ENCODE data around the gene CDC25C.
"Not testable (repeated sequence)": the region's sequence is repeated elsewhere in the genome, so short reads cannot be mapped to it uniquely, and the experiment has no call there.

Gene CDC25C

DNA sequence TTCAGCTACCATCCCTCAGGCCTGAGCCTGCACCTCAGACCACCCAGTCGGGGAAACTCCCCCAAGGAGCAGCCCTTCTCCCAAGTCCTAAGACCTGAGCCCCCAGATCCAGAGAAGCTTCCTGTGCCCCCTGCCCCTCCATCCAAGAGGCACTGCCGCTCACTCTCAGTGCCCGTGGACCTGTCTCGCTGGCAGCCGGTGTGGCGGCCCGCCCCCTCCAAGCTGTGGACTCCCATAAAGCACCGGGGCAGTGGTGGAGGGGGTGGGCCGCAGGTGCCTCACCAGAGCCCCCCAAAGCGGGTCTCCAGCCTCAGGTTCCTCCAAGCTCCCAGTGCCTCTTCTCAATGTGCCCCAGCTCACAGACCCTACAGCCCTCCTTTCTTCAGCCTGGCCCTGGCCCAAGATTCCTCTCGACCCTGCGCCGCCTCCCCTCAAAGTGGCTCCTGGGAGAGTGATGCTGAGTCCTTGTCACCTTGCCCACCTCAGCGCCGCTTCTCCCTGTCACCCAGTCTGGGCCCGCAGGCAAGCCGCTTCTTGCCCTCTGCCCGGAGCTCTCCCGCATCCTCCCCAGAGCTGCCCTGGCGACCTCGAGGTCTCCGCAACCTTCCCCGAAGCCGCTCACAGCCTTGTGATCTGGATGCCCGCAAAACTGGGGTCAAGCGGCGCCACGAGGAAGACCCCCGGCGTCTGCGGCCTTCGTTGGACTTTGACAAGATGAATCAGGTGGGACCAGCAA, 13.5 kb upstream of the CDC25C start:
- Histone ChIP-seq H3K36me3 (ENCODE audit: insufficient read depth, low read length) (peaks cover 59% of the 10 kb centered on the region), H3K27me3 (ENCODE audit: control insufficient read depth in 1 of 2, insufficient read depth in 2 of 2, low read length in 2 of 2) (no peaks in the 10 kb centered on the region), H3K9me3 (ENCODE audit: low read length) (no peaks in the 10 kb centered on the region)

DNA sequence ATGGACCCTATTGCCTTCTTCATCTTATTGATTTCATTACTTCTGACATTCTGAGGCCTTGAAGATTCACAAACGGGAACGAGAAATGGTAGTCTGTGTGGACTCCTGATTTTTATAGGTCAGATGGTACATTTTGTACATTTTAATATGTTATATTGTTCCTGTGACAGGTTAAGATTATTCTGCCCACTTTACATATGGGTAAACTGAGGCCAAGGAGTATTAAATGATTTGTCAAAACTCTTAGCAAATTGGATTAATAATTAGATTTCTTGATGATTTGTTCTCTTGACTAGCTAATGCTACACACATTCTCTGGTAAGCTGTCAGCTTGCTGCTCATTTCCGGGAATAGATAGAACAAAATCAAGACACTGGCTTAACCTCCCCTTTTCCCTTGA, 8.4 kb upstream of the CDC25C start:
- H3K9ac ChIP-seq (ENCODE audit: low read length): peak overlapping the region; percentile 97
- H3K9me3 ChIP-seq (ENCODE audit: low read length): no peaks in the 10 kb centered on the region
- no peak overlapping the region for H3K27ac ChIP-seq (ENCODE audit: low read depth, low read length)
- peaks cover 22% of the 10 kb centered on the region for H3K36me3 ChIP-seq (ENCODE audit: insufficient read depth, low read length)
- H3K27me3 ChIP-seq (ENCODE audit: control insufficient read depth in 1 of 2, insufficient read depth in 2 of 2, low read length in 2 of 2): no peaks in the 10 kb centered on the region
- peak overlapping the region in 1 of 2 donors; percentile 89 for H3K4me3 ChIP-seq (ENCODE audit: low read depth in 1 of 2, low read length in 2 of 2)
- peaks cover 21% of the 10 kb centered on the region for H3K4me1 ChIP-seq (ENCODE audit: insufficient read depth, low read length)

More for the DNA sequence above, 13.5 kb upstream of the CDC25C start:
- H3K9ac ChIP-seq (ENCODE audit: low read length): no peak overlapping the region
- H3K4me1 ChIP-seq (ENCODE audit: insufficient read depth, low read length): peaks cover 10% of the 10 kb centered on the region
- no peak overlapping the region for H3K4me3 ChIP-seq (ENCODE audit: low read depth in 1 of 2, low read length in 2 of 2)
- no peak overlapping the region for H3K27ac ChIP-seq (ENCODE audit: low read depth, low read length)

DNA sequence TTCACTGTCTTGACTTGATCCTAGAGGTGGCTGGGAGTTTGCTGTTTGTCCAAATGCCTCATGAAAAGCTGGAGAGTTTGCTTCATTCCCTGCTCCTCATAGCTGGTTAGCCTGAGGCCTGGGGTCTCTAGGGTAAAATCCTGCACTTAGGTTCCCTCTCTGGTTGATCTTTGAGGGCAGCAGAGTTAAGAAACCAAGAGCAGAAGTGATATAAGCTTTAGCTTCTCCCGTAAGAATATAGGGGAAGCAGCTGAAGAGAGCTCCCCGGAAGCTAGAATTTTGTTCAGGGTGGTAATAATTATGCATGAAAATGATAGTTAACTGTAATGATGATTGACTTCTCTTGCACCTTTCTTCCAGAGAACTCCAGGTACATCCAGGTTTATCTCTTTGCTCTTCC, 7.9 kb upstream of the CDC25C start:
- H3K4me1 ChIP-seq (ENCODE audit: insufficient read depth, low read length): peaks cover 21% of the 10 kb centered on the region
- H3K27me3 ChIP-seq (ENCODE audit: control insufficient read depth in 1 of 2, insufficient read depth in 2 of 2, low read length in 2 of 2): no peaks in the 10 kb centered on the region
- peak overlapping the region; percentile 97 for H3K9ac ChIP-seq (ENCODE audit: low read length)
- no peaks in the 10 kb centered on the region for H3K9me3 ChIP-seq (ENCODE audit: low read length)
- peak overlapping the region in 1 of 2 donors; percentile 89 for H3K4me3 ChIP-seq (ENCODE audit: low read depth in 1 of 2, low read length in 2 of 2)
- peaks cover 18% of the 10 kb centered on the region for H3K36me3 ChIP-seq (ENCODE audit: insufficient read depth, low read length)
- H3K27ac ChIP-seq (ENCODE audit: low read depth, low read length): peak overlapping the region; percentile 58

DNA sequence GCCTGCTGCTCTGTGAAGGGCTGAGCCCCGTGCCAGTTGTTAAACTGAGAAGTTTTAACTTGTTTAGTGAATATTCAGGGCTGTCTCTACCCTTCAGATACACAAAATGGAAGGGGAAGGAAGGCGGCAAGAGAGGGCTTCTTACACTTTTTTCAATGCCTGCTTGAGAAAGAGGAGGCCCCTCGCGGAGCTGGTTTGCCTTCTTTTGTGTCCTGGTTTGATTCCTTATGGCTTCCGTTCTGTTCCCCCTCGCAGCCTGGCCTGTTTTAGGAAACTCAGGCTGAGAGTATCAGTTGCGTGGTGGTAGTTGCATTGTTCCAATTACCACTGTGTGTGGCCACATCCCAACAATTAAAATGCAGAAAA, 7.5 kb upstream of the CDC25C start:
- Histone ChIP-seq H3K4me1 (ENCODE audit: insufficient read depth, low read length) (peaks cover 21% of the 10 kb centered on the region), H3K27ac (ENCODE audit: low read depth, low read length) (peak overlapping the region; percentile 58)

DNA sequence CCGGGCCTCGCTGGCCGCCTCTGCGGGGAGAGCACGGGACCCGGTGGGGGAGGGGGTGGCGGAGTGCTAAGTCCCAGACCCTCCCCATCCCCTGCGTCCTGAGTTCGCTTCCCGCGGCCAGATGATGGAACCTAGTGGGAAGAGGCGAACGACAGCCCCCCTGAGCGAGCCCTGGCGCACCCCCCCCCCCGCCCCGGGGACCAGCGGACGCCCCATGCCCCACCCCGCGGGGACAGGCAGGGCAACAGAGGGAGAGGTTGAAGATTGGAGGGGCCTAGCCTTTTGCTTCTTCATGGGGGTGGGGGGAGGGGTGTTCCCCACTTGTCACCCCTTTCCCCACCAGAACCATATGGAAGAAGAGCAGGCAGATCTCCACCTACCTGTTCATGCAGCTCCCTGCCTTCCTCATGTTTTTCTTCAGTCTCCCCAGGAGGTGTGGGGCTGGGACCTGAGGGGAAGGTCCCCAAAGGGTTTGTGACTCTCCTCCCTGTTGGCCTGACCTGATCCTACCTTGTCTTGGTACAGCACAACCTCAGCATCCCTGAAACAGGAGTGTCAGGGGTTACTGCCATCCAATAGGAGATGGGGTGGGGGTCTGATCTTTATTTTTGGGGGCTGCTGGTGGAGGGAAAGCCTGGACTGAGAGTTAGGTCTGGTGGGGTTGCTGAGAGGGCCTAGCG, 6.9 kb upstream of the CDC25C start:
- peaks cover 21% of the 10 kb centered on the region for H3K4me1 ChIP-seq (ENCODE audit: insufficient read depth, low read length)
- H3K27me3 ChIP-seq (ENCODE audit: control insufficient read depth in 1 of 2, insufficient read depth in 2 of 2, low read length in 2 of 2): no peaks in the 10 kb centered on the region
- H3K9me3 ChIP-seq (ENCODE audit: low read length): no peaks in the 10 kb centered on the region
- peak overlapping the region; percentile 58 for H3K27ac ChIP-seq (ENCODE audit: low read depth, low read length)
- H3K36me3 ChIP-seq (ENCODE audit: insufficient read depth, low read length): peaks cover 10% of the 10 kb centered on the region
- peak overlapping the region; percentile 89 to 95 for H3K4me3 ChIP-seq (ENCODE audit: low read depth in 1 of 2, low read length in 2 of 2)
- H3K9ac ChIP-seq (ENCODE audit: low read length): peak overlapping the region; percentile 97

More for the DNA sequence above, 7.5 kb upstream of the CDC25C start:
- peak overlapping the region; percentile 89 to 95 for H3K4me3 ChIP-seq (ENCODE audit: low read depth in 1 of 2, low read length in 2 of 2)
- H3K27me3 ChIP-seq (ENCODE audit: control insufficient read depth in 1 of 2, insufficient read depth in 2 of 2, low read length in 2 of 2): no peaks in the 10 kb centered on the region
- peak overlapping the region; percentile 97 for H3K9ac ChIP-seq (ENCODE audit: low read length)
- H3K36me3 ChIP-seq (ENCODE audit: insufficient read depth, low read length): peaks cover 14% of the 10 kb centered on the region
- H3K9me3 ChIP-seq (ENCODE audit: low read length): no peaks in the 10 kb centered on the region

DNA sequence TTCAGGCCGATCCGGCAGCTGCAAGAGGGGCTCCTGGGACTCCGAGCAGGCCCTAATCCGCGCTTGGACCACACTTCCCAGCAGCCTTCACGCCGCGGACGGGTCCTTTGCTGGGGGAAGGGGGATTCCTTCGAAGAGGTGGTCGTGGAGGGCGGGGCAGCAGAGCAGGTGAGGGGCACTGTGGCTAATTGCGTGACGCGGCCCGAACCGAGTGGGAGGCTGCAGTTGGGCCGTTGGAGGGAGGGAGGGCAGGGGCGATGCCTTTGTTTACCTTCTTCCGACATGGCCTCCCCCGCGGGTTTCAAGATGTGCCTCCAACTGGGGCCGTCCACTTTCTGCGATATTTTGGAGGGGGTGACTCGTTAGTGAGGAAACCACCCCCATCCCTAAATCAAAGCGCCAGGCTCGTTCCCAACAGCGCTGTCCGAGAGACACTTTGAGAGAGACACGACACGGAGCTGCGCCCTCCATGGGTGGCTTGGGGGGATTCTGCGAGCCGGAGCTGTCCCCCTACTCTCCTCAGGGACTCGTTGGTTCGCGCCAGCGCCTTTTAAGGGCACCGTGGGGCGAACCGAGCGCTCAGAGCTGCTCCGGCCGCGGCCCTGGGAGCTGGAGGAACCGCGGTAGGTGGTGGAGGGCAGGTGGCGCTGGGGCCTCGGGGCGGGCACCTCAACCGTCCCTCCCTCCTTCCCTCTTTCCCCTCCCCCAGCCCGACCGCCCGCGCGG, 6.2 kb upstream of the CDC25C start, which contains the start of gene FAM53C:
Gene FAM53C (plus strand): TSS at position 582 of the 726 bp plus-strand sequence. CDS start 3,070 bp downstream, outside the sequence.
- Histone ChIP-seq H3K27ac (ENCODE audit: low read depth, low read length) (peak within 1 kb of the TSS; percentile 58), H3K4me1 (ENCODE audit: insufficient read depth, low read length) (peaks cover 21% of the 10 kb centered on the region), H3K36me3 (ENCODE audit: insufficient read depth, low read length) (peaks cover 8% of the 10 kb centered on the region), H3K27me3 (ENCODE audit: control insufficient read depth in 1 of 2, insufficient read depth in 2 of 2, low read length in 2 of 2) (no peaks in the 10 kb centered on the region), H3K4me3 (ENCODE audit: low read depth in 1 of 2, low read length in 2 of 2) (peak within 1 kb of the TSS; percentile 89 to 95), H3K9ac (ENCODE audit: low read length) (peak within 1 kb of the TSS; percentile 97), H3K9me3 (ENCODE audit: low read length) (no peaks in the 10 kb centered on the region)

DNA sequence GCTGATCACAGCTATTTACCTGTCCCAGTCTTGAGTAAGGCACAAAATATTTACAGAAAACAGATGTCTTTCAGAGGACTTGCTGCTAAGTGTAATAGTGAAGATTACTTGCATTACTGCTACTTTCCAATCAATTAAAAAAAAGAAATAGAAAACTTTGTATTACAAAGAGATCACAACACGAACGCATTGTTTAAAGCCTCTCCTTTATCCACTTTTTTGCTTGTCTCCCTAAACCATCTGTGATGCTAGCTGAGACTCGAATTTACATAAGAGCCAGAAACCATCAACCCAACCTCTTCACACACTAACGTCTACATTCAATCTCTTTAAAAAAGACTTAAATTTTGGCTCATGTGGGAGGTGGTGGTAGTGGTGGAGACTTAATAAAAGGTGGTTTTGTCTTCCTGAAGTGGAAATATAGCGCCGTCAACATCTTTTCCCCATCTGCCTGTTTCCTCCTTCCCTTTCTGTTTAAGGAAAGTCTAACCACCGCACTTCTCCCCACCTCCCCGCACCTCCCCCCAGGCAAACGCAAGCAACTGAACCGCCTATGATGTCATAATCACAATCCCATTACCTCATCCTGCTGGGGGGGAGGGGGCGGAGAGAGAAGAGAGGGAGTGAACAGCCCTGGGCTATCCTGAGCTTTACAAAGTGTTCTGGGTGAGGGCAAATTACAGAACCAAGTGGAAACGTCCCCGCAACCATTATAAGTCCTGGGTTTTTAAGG, 5.5 kb upstream of the CDC25C start:
- Histone ChIP-seq H3K36me3 (ENCODE audit: insufficient read depth, low read length) (peaks cover 8% of the 10 kb centered on the region), H3K4me1 (ENCODE audit: insufficient read depth, low read length) (peaks cover 26% of the 10 kb centered on the region), H3K9me3 (ENCODE audit: low read length) (no peaks in the 10 kb centered on the region), H3K27me3 (ENCODE audit: control insufficient read depth in 1 of 2, insufficient read depth in 2 of 2, low read length in 2 of 2) (no peaks in the 10 kb centered on the region), H3K4me3 (ENCODE audit: low read depth in 1 of 2, low read length in 2 of 2) (peak overlapping the region; percentile 89 to 95), H3K27ac (ENCODE audit: low read depth, low read length) (peak overlapping the region; percentile 58), H3K9ac (ENCODE audit: low read length) (peak overlapping the region; percentile 97)

DNA sequence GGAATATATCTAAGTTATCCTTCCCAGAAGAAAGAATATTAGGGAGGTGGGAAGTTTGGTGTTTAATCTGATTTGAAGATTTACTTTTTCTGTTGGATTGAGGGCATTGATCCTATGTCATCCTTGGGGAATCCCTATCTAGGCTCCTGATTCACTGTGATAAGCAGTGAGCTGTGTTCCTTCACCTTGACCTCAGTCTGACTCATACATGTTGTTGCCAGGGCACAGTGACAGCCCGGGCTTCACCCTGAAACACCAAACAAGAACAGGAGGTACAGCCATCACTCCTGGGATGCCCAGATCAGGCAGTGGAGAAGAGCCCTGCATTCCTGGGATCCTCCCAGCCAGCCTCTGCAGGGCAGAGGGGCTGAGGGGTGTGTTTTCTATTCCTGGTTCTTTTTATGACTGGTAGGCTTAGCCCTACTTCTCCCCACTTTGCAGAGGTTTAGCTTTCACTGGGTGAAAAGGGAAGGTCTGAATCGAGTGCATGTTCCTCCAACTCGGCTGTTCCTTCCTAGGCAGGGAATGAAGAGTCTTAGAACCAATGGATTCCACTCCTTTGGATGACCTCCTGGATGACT, 3.4 kb upstream of the CDC25C start:
- Histone ChIP-seq H3K27ac (ENCODE audit: low read depth, low read length) (no peak overlapping the region), H3K9me3 (ENCODE audit: low read length) (no peaks in the 10 kb centered on the region), H3K4me3 (ENCODE audit: low read depth in 1 of 2, low read length in 2 of 2) (no peak overlapping the region), H3K36me3 (ENCODE audit: insufficient read depth, low read length) (no peaks in the 10 kb centered on the region), H3K27me3 (ENCODE audit: control insufficient read depth in 1 of 2, insufficient read depth in 2 of 2, low read length in 2 of 2) (no peaks in the 10 kb centered on the region), H3K4me1 (ENCODE audit: insufficient read depth, low read length) (peaks cover 21% of the 10 kb centered on the region), H3K9ac (ENCODE audit: low read length) (no peak overlapping the region)

DNA sequence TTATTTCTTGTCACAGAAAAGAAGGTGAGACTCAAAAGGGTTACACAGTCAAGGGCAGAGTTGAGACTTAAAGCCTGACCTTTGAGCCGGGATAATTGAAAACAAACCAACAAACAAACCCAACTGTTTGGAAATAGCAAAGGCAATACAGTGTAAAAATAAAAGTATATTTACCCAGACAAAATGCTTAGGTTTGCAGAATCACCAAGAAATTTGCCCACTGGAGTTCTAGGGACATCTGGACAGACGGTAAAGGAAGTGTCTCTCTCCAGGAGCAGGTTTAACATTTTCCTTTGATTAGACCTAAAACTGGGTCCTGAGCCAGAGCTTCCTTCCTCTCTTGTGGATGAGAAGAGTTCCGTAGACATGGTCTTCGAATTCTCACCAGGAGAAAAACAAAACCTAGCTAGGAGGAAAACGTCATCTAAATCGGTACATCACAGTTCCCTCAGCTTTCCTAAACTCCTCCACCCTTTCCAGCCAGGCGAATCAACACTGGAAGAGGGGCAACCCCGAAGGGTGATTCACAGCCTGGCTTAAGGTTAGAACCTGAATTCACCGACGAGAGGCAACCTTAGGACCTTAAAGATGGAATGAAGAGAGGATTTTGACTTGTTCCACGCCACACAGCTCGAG, 673 bp downstream of the CDC25C start:
- H3K9ac ChIP-seq (ENCODE audit: low read length): no peak overlapping the region
- peak overlapping the region; percentile 38 to 51 for H3K4me3 ChIP-seq (ENCODE audit: low read depth in 1 of 2, low read length in 2 of 2)

DNA sequence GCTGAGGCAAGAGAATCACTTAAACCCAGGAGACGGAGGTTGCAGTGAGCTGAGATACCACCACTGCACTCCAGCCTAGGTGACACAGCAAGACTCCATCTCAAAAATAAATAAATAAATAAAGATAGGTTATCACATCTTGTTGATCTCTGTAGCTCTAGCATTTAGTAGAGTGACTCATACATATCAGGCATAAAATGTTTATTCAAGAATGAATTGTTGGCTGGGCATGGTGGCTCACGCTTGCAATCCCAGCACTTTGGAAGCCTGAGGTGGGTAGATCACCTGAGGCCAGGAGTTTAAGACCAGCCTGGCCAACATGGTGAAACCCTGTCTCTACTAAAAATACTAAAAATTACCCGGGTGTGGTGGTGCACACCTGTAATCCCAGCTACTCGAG, 13.4 kb downstream of the CDC25C start:
- not testable (repeated sequence) for H3K9ac ChIP-seq (ENCODE audit: low read length); H3K4me3 ChIP-seq (ENCODE audit: low read depth in 1 of 2, low read length in 2 of 2); H3K9me3 ChIP-seq (ENCODE audit: low read length); H3K27ac ChIP-seq (ENCODE audit: low read depth, low read length); H3K36me3 ChIP-seq (ENCODE audit: insufficient read depth, low read length); H3K4me1 ChIP-seq (ENCODE audit: insufficient read depth, low read length); H3K27me3 ChIP-seq (ENCODE audit: control insufficient read depth in 1 of 2, insufficient read depth in 2 of 2, low read length in 2 of 2)

More for the DNA sequence above, 673 bp downstream of the CDC25C start:
- H3K27me3 ChIP-seq (ENCODE audit: control insufficient read depth in 1 of 2, insufficient read depth in 2 of 2, low read length in 2 of 2): no peaks in the 10 kb centered on the region
- no peaks in the 10 kb centered on the region for H3K9me3 ChIP-seq (ENCODE audit: low read length)
- H3K36me3 ChIP-seq (ENCODE audit: insufficient read depth, low read length): no peaks in the 10 kb centered on the region
- peaks cover 11% of the 10 kb centered on the region for H3K4me1 ChIP-seq (ENCODE audit: insufficient read depth, low read length)
- peak overlapping the region; percentile 5 for H3K27ac ChIP-seq (ENCODE audit: low read depth, low read length)
